GM21737 (cell line): ENCODE measurements around the gene USO1.

Experiments used
- ATAC-seq: cut with Tn5 transposase; IDR thresholded peaks from one replicate; pipeline ENCODE4 v1.9.1; 2021; ENCODE audit warnings: mild to moderate bottlenecking, moderate library complexity; ENCODE audit not compliant: unreplicated experiment

USO1 gene

GRCh38 chr4:75834772-75835154 is 110.4 kb downstream of the USO1 start:
- ATAC-seq = no peak

DNA sequence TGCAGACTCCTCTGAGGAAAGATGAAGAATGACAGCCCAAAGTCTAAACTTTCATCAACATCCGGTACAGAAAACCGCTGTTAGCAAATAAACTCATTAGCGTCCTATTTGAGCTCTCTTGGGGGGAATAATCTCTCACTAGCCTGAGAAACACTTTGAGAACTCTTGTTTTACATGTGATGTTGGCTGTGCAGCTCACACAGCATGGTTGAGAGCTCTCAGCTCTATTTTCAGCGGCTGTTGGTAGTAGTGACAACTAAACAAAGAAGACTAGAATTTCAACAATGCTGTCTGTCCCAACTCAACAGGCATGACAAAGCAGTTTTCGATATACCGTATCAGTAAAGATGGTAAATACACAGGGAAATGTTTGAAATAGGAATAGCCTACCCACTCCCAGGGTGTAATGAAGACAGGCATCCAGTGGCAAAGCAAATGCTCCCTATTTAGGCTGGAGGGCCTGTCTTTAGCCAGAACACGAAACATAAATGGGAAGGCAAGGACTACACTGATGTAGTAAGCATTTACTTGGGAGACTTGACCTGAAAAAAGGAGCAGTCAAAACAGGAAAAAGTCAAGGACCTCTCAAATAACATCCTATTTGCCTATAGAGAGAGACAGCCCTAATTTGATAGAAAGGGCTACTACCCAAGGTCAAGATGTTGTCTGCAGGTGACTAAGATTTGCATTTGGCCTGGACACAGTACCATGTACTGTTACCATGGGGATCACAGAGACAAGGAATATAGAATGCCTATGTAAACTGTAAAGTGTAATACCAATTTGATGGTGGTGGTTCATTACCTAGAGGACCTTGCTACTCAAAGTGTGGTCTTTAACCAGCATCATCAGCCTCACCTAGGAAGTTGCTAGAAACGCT is 117.5 kb downstream of the USO1 start:
- no peak for ATAC-seq

DNA sequence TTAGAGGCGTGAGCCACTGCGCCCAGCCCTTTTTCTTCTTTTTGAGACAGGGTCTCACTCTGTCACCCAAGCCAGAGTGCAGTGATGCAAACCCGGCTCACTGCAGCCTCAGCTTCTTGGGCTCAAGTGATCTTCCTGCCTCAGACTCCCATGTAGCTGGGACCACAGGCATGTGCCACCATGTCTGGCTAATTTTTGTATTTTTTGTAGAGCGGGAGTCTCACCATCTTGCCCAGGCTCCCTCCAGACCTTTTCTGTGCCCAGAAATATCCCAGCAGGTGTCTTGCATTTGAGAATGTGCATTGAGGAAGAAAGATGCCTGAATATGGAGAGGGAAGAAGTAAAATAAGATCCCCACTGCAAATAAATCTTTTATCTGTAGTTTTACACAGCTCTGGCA is 119.2 kb downstream of the USO1 start:
- no peak for ATAC-seq

GRCh38 chr4:75844151-75844662 is 119.8 kb downstream of the USO1 start:
- ATAC-seq = no peak

GRCh38 chr4:75845992-75846391 is 121.6 kb downstream of the USO1 start:
- no peak for ATAC-seq

- peak; percentile 81 for ATAC-seq
These were observed 123.9 kb downstream of the USO1 start for GRCh38 chr4:75848171-75848760.

- no peak for ATAC-seq
These were observed 124.5 kb downstream of the USO1 start for GRCh38 chr4:75848891-75849290.

- no peak for ATAC-seq
These were observed 125.1 kb downstream of the USO1 start for GRCh38 chr4:75849461-75849860.

- ATAC-seq = no peak
These were observed 134.3 kb downstream of the USO1 start for GRCh38 chr4:75858721-75859120.

DNA sequence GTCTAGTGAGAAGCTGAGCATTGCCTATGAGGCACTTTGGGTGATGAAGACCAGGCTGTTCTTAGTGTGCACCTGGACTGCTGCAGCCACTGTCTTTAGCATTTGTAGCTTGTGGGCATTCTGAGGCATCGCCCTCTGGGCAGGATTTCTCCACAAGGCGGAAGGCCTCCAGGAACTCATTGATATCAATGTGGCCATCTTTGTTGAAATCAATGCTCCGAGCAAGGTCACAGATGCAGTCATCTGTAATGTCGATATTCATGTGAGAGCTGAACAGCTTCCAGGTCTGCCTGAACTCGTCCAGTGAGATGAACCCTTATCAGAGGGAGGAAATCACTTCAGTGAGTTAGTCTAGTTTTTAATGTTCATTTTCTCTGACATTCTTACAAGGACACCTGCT is 136.2 kb downstream of the USO1 start:
- no peak for ATAC-seq
